Effector CD8-positive, alpha-beta T cell (primary cell): ENCODE data around the gene GALNTL6.

Experiments
- DNase-seq: peaks from one replicate; lab custom pipeline; 2025; lab: John Stamatoyannopoulos, UW

Gene GALNTL6

GRCh38 chr4:172207886-172208285, 394.7 kb downstream of the GALNTL6 start:
- DNase-seq = no peak

DNA sequence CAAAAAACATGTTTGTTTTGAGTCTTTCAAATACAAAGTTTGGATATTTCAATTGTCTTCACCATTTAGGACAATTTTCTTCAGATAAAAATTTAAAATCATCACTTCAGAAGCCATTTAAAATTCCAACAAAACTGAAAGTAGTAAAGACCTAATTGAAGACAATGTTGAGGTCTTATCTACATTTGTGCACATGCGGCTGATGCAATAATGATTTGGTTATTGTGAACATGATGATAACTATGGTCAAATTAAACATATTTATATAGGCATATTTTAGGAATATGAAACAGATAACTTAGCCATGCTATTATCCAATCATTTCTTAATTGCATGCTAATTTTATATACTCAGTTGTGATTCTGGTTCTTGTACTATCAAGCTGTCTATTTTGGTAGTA, 407.5 kb downstream of the GALNTL6 start:
- no peak for DNase-seq

- no peak for DNase-seq
Measured at GRCh38 chr4:172225457-172225856, 412.3 kb downstream of the GALNTL6 start.

- no peak for DNase-seq
Measured at GRCh38 chr4:172232966-172233365, 419.8 kb downstream of the GALNTL6 start.

DNA sequence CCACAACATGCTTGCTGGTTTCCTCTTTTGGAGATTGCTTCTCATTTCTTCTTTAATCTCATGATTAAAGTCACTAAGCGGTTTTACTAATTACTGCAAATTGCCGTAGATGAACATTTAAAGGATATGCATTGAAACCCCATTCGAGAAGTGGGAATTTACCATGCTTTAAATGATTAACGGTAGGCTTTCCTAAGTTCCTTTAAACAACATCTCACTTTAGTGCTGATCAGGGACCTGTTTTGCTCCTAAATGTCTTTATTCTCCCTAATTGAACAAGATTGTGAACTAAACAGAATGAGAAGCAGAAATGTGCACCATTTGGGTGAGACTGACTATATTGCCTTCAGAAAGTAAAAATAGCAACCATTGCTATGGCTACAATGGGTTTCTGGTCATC, 430.3 kb downstream of the GALNTL6 start:
- no peak for DNase-seq

DNA sequence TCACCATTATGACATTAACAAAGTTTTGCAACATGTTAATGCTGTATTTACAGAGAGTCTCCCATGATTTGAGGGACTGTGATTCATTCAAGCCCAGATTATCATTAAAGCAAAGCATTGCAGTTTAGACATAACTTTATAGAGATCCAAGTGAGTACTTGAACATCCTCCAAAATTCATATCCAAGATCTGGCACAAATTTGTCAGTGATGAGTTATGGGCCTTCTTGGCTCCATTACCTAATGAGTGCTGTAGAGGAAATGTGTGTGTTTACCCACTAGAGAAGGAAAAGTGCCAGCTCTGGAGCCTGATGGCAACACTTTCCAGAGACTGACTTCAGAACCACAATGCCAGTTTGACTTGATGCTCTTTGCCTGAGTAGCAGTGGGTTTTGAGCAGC, 432.3 kb downstream of the GALNTL6 start:
- no peak for DNase-seq

DNA sequence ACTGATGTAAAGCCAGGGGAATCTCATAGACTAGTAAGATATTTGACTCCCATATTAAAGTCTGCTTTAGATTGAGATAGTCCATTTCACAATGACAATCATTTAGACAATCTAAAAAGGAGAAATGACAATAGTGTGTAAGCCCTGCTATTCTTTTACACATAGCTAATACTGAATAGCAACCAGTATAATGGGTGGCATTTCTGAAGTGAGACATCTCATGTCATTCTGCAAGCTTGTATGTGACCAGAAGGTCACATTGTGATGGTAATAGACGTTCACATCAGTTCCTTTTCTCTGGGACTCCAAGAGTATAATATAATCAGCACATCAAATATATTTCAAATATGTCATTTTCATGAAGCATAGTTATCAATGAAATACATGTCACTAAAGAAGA, 440.2 kb downstream of the GALNTL6 start:
- DNase-seq = no peak

- DNase-seq = no peak
Measured at GRCh38 chr4:172256820-172257219, 443.6 kb downstream of the GALNTL6 start.

DNA sequence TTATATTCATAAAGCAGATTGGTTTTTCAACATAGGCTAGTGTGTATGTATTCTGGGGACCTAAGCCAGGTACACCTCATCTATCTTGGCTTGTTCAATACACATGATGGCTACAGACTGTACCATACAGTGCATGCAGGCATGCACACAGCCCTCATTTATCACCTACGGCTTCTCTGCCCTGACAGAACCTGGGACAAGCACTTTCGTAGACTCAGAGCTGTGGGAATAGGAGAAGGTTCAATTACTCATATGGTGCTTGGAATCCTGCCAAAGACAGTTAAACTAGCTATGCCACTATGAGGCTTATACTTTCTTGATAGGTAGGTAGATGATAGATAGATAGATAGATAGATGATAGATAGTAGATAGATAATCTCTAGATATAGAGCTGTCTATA, 457.2 kb downstream of the GALNTL6 start:
- DNase-seq = no peak

DNA sequence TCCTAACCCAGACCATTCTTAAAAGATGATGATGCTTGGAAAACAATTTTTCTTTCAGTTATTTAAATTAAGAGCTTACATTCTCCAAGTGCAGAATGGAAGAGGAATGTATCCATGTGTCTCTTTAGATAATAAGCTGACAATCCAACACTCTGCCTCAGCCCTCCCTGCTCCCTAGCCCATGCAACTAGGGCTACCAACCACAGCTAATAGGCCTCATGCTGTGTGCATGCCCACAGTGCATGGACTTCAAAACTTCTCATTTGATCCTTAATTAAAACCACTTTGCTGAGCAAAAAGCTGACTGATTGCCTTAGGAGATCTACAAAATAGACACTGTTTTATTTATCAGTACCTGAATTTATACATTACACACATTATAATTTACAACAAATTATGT, 473.9 kb downstream of the GALNTL6 start:
- DNase-seq = no peak

- DNase-seq = no peak
Measured at GRCh38 chr4:172305698-172306097, 492.5 kb downstream of the GALNTL6 start.

GRCh38 chr4:172308078-172308477, 494.9 kb downstream of the GALNTL6 start:
- DNase-seq = no peak

- no peak for DNase-seq
Measured at GRCh38 chr4:172311682-172312081, 498.5 kb downstream of the GALNTL6 start.

- DNase-seq = no peak
Measured at GRCh38 chr4:172323288-172323687, 510.1 kb downstream of the GALNTL6 start.

DNA sequence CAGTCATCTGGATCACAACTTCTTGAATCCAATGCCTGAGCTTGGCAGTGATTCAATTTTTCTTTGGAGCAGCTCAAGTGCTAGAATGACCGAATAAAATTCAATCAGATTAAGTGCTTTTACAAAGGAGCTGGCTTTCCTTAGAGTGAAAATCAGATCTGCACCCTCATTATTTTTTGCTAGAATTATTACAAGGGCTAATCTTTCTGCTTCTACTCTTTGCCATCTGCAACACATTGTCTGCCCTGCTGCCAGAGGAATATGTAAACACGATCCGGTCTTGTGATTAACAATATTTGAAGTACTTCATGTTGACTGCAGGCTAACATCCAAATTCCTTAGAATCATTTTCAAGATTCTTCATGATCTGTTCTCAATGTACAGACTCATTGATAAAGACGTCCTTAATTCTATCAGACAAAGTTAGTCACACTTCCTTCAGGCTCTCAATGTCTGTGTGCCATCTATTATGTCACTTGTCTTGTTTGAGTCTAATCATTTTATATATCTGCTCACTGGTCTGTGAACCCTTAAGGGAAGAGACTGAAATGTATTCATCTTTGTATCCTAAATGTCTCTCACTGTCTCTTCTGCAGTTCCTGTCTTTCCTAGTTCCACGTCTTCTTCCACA, 531.2 kb downstream of the GALNTL6 start:
- DNase-seq = no peak

DNA sequence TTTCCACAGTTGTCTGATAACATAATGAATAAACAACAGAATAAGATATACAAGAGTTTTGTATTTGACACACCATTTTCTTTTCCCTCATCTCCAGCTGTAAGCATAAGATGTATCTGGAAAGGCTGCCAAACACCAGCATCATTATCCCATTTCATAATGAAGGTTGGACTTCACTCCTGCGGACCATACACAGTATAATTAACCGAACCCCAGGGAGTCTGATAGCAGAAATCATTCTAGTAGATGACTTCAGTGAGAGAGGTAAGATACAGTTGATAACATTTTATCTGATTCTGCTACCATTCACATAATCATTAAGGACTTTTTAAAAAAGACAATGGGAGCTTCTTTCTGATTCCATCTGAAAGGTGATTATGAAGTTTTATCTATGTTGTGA, 535.2 kb downstream of the GALNTL6 start:
- no peak for DNase-seq

GRCh38 chr4:172352356-172352755, 539.2 kb downstream of the GALNTL6 start:
- DNase-seq = no peak

DNA sequence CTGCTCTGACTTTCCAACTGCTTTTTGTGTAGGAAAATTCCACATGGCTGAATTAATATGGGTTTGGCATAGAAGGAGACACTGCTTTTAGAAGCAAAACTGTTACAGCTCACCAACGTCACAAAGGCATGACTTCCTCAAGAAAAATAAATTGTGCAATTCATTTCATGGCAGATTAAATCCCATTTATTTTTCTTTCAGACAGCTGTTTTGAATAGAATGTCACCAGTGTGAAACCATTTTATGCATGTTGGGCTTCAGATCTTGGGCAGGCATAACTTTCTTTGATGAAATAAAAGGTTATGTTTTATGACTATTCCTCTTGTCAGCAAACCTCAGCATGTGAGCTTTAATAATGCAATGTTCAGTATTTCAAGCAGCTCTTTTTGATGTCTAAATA, 542.8 kb downstream of the GALNTL6 start:
- no peak for DNase-seq

DNA sequence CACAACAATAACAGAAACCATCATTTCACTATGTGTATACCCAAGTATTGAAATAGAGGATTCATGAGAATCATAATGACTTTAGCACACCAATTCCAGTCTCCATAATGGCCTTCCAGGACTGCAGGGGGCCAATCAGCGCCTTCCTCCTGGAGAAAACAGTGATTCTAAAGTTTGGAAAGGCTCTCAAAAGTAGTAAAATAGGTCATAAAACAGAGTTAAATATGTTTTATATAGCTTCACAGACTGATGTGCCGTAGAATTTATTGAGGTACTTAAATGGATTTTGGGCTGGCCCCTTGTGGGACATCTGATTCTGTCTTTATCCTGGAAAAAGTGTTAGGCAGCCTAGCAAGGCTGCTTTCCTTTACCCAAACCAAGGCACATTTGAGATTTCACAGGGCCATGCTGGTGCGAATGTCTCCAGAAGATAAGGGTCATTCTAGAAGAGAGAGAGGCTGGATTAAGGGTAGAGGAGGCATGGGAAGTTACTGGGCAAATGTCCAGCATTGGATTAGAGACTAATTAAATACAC, 543.9 kb downstream of the GALNTL6 start:
- no peak for DNase-seq

- DNase-seq = no peak
Measured at GRCh38 chr4:172362569-172362968, 549.4 kb downstream of the GALNTL6 start.

GRCh38 chr4:172369471-172369959, 556.3 kb downstream of the GALNTL6 start:
- DNase-seq = no peak

- no peak for DNase-seq
Measured at GRCh38 chr4:172377486-172378140, 564.4 kb downstream of the GALNTL6 start.

- no peak for DNase-seq
Measured at GRCh38 chr4:172379834-172380233, 566.6 kb downstream of the GALNTL6 start.

GRCh38 chr4:172390331-172390730, 577.1 kb downstream of the GALNTL6 start:
- DNase-seq = no peak
